HEK293T (cell line): ENCODE measurements around the gene FXN.

Experiments
- CTBP1 ChIP-seq: fragments of 450-650 bp; IDR thresholded peaks from 2 replicates; pipeline ENCODE4 v1.6.1; 2016; ENCODE audit warnings: borderline replicate concordance
- ELF4 ChIP-seq: fragments of 450-650 bp; IDR thresholded peaks from 2 replicates; pipeline ENCODE4 v1.6.1; 2017; ENCODE audit warnings: antibody characterized with exemption
- FOXA1 ChIP-seq: fragments of 450-650 bp; IDR thresholded peaks from 2 replicates; pipeline ENCODE4 v1.6.1; 2016; ENCODE audit warnings: mild to moderate bottlenecking
- FOXK2 ChIP-seq: fragments of 450-650 bp; IDR thresholded peaks from 2 replicates; pipeline ENCODE4 v1.6.1; 2016; ENCODE audit warnings: mild to moderate bottlenecking
- FOXM1 ChIP-seq: fragments of 450-650 bp; IDR thresholded peaks from 2 replicates; pipeline ENCODE4 v1.6.1; 2017; ENCODE audit warnings: mild to moderate bottlenecking, borderline replicate concordance
- HDGF ChIP-seq: fragments of 450-650 bp; IDR thresholded peaks from 2 replicates; pipeline ENCODE4 v1.6.1; 2017; ENCODE audit warnings: antibody characterized with exemption, borderline replicate concordance
- NFRKB ChIP-seq: fragments of 450-650 bp; IDR thresholded peaks from 2 replicates; pipeline ENCODE4 v1.6.1; 2016; ENCODE audit warnings: mild to moderate bottlenecking, moderate library complexity
- PKNOX1 ChIP-seq: fragments of 450-650 bp; IDR thresholded peaks from 2 replicates; pipeline ENCODE4 v1.6.1; 2016
- SP1 ChIP-seq: fragments of 450-650 bp; IDR thresholded peaks from 2 replicates; pipeline ENCODE4 v1.6.1; 2017
- SUZ12 ChIP-seq: fragments of 450-650 bp; IDR thresholded peaks from 2 replicates; pipeline ENCODE4 v1.6.1; 2016; ENCODE audit warnings: mild to moderate bottlenecking
- TARDBP ChIP-seq: fragments of 450-650 bp; IDR thresholded peaks from 2 replicates; pipeline ENCODE4 v1.6.1; 2016
- ZNF384 ChIP-seq: fragments of 450-650 bp; IDR thresholded peaks from 2 replicates; pipeline ENCODE4 v1.6.1; 2016

GRCh38 chr9:69027355-69028097 is 8.0 kb upstream of the FXN start:
- TF ChIP-seq PKNOX1 (no peak), SP1 (no peak), FOXK2 (no peak), ELF4 (no peak), SUZ12 (no peak), FOXA1 (no peak), FOXM1 (no peak), ZNF384 (no peak), NFRKB (no peak), TARDBP (no peak), CTBP1 (no peak), HDGF (no peak)
